Activated CD4-positive, alpha-beta T cell treated with anti-CD3 and anti-CD28 coated beads, Interleukin-2, amount 10 ng/mL, durations not matched to agents 7 days and 5 days (primary cell): ENCODE data around the gene KMT2D. TPM values are rescaled to one million over a fixed set of nuclear protein-coding genes. Genes with fewer than 3 reads are reported as not detected.

Experiments
- CTCF ChIA-PET: fragments of 350-600 bp; sonication (Branson Sonifier 250); formaldehyde crosslinking; loops from one replicate; lab custom pipeline; 2021; ENCODE audit warnings: antibody characterized with exemption; lab: Charles Lee
- POLR2A ChIA-PET: fragments of 350-600 bp; sonication (Branson Sonifier 250); formaldehyde crosslinking; loops from one replicate; lab custom pipeline; 2021; ENCODE audit warnings: antibody characterized with exemption; lab: Charles Lee
- DNase-seq: peaks from one replicate; pipeline ENCODE4 v3.0.0-alpha.2; 2020
- H3K27ac Mint-ChIP-seq: one replicate; pipeline ENCODE4 v1.8.0; 2021; ENCODE audit warnings: mild to moderate bottlenecking, moderate library complexity, mixed read lengths
- H3K27me3 Mint-ChIP-seq: one replicate; pipeline ENCODE4 v1.8.0; 2021; ENCODE audit warnings: mixed read lengths
- H3K36me3 Mint-ChIP-seq: one replicate; pipeline ENCODE4 v1.8.0; 2021; ENCODE audit warnings: low read depth, mixed read lengths
- H3K4me1 Mint-ChIP-seq: one replicate; pipeline ENCODE4 v1.8.0; 2021; ENCODE audit warnings: mixed read lengths
- H3K4me3 Mint-ChIP-seq: one replicate; pipeline ENCODE4 v1.8.0; 2021; ENCODE audit warnings: mild to moderate bottlenecking, moderate library complexity, mixed read lengths
- H3K9me3 Mint-ChIP-seq: one replicate; pipeline ENCODE4 v1.8.0; 2021; ENCODE audit warnings: mixed read lengths
- total RNA-seq, 2 experiments: library from RNA; stranded (reverse); gene quantifications; one replicate each; pipeline ENCODE4 v1.2.3, GENCODE V29; 2021

The KMT2D gene
- total RNA-seq, 2 experiments from 2014 or later: 97.9 to 116 TPM

DNA sequence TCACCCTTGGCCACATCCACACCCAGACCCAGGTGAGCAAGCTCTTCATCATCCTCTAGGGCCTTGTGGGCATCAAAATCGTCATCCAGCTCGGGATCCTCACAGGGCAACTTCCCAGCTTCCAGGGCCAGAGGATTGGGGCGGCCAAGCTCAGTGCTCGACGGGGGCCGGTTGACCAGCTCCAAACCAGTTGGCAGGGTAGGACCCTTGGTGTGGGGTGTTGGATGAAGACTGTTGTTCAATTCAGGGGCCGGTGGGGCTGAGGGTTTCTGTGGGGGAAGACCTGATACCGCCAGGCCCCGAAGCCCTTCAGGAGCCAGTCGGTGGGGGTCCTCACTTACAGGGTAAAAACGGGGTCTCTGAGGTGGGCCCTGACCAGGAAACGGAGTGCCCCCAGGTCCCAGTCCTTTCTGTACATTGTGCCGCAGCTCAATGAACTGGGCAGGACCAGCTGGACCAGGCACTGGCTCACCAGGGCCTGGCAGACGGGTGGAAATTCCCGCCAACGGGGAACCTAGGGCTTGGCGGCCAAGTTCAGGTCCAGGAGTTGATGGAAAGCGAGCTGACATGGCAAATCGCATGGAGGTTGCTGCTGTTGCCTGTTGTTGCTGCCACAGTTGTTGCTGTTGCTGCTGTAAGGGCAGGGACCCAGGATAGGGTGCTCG lies 22.2 kb downstream of the KMT2D start:
- H3K4me1 Mint-ChIP-seq: no peaks in the 10 kb centered on the region
- no peaks in the 10 kb centered on the region for H3K27me3 Mint-ChIP-seq
- CTCF ChIA-PET: interaction anchor here (0.7 to 1.5 kb wide), 4 partner anchors 10 to 61 kb away, joined by 3 to 5 read pairs (median 4); no protein-coding TSS in a partner anchor
- POLR2A ChIA-PET: no interaction called here
- no peak overlapping the region for H3K4me3 Mint-ChIP-seq
- no peak for DNase-seq
- no peak overlapping the region for H3K27ac Mint-ChIP-seq
- H3K9me3 Mint-ChIP-seq: no peaks in the 10 kb centered on the region
- peaks cover 49% of the 10 kb centered on the region for H3K36me3 Mint-ChIP-seq

GRCh38 chr12:49037947-49038237 lies 22.7 kb downstream of the KMT2D start:
- POLR2A ChIA-PET: no interaction called here
- no peaks in the 10 kb centered on the region for H3K27me3 Mint-ChIP-seq

DNA sequence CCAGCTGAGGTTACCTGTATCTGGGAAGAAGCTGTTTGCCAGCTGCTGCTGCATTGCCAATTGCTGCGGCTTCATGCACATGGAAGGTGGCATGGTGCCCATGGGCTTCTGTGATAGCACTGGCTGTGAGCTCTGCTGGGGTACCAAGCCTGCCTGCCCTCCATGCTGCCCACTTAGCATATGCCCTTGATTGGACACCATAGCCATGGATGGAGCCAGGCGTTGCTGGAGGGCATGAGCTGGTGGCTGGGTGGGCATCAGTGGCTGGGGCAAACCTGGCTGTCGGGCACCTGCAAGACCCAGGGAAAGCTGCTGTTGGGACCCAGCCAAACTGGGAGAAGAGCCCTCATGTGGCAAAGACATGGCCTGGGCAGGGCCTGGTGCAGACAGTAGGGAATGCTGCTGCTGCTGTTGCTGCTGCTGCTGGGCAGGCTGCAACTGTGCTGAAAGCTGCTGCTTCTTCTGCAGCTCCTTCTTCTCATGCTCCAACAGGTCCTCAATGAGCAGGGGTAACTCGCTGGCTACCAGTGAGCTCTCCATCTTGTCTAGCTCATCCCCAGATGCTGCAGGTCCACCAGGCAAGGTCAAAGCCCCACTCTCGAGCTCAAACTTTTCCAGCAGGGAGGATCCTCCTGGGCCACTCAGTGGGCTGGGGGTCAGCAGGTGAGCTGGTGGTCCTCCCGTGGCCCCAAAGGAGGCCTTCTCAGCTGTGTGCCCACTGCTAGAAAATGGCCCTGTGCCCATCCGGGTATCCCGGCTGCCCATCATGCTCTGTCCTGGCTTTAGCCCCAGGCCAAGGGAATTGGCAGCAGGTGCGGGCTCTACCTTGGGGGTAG lies 23.3 kb downstream of the KMT2D start:
- H3K27ac Mint-ChIP-seq: no peak overlapping the region
- CTCF ChIA-PET: interaction anchor here (0.8 to 1.5 kb wide), 12 partner anchors 8 to 184 kb away, joined by 3 to 7 read pairs (median 4); no protein-coding TSS in a partner anchor
- no peak overlapping the region for H3K4me3 Mint-ChIP-seq
- POLR2A ChIA-PET: no interaction called here
- H3K9me3 Mint-ChIP-seq: no peaks in the 10 kb centered on the region
- no peak for DNase-seq
- no peaks in the 10 kb centered on the region for H3K4me1 Mint-ChIP-seq
- H3K27me3 Mint-ChIP-seq: no peaks in the 10 kb centered on the region
- peaks cover 39% of the 10 kb centered on the region for H3K36me3 Mint-ChIP-seq

More at GRCh38 chr12:49037947-49038237, 22.7 kb downstream of the KMT2D start:
- no peak for DNase-seq
- CTCF ChIA-PET: interaction anchor here (0.7 to 1.5 kb wide), 7 partner anchors 8 to 60 kb away, joined by 3 to 5 read pairs (median 4); no protein-coding TSS in a partner anchor
- Mint-ChIP-seq H3K27ac (no peak overlapping the region), H3K4me3 (no peak overlapping the region), H3K36me3 (peaks cover 43% of the 10 kb centered on the region), H3K4me1 (no peaks in the 10 kb centered on the region), H3K9me3 (no peaks in the 10 kb centered on the region)

GRCh38 chr12:49036029-49036428 lies 24.6 kb downstream of the KMT2D start:
- Mint-ChIP-seq H3K27me3 (no peaks in the 10 kb centered on the region), H3K36me3 (peaks cover 32% of the 10 kb centered on the region), H3K4me3 (no peak overlapping the region), H3K9me3 (no peaks in the 10 kb centered on the region), H3K27ac (no peak overlapping the region), H3K4me1 (no peaks in the 10 kb centered on the region)
- POLR2A ChIA-PET: interaction anchor here (0.7 kb wide), 2 partner anchors 20 to 58 kb away, joined by 5 read pairs; no protein-coding TSS in a partner anchor
- DNase-seq: no peak
- CTCF ChIA-PET: interaction anchor here (1.1 to 1.6 kb wide), 6 partner anchors 8 to 197 kb away, joined by 3 to 7 read pairs (median 4); no protein-coding TSS in a partner anchor

DNA sequence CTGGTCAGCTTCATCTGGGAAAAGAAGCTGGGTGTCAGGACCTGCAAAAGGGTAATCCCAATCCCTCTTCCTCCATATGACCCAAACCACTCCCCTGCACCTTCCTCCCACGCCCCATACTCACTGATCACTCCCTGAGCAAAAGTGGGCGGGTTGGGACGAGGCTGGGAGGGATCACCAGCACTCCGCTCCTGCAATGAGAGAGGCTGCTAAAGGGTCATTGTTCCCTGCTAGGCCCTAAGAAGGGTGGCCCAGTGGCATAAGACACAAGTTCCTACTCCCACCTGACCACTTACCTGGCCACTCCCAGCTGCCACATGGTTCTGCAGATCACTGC lies 26.3 kb downstream of the KMT2D start:
- ChIA-PET CTCF (interaction anchor here (0.9 kb wide), 1 partner anchor 12 kb away, joined by 3 read pairs; no protein-coding TSS in a partner anchor), POLR2A (interaction anchor here (0.5 kb wide), 1 partner anchor 182 kb away, joined by 6 read pairs; the partner anchor contains the start of gene DDX23)
- no peak overlapping the region for H3K27ac Mint-ChIP-seq
- H3K4me1 Mint-ChIP-seq: peaks cover 3% of the 10 kb centered on the region
- peaks cover 27% of the 10 kb centered on the region for H3K36me3 Mint-ChIP-seq
- H3K9me3 Mint-ChIP-seq: no peaks in the 10 kb centered on the region
- no peak overlapping the region for H3K4me3 Mint-ChIP-seq
- no peaks in the 10 kb centered on the region for H3K27me3 Mint-ChIP-seq
- no peak for DNase-seq

DNA sequence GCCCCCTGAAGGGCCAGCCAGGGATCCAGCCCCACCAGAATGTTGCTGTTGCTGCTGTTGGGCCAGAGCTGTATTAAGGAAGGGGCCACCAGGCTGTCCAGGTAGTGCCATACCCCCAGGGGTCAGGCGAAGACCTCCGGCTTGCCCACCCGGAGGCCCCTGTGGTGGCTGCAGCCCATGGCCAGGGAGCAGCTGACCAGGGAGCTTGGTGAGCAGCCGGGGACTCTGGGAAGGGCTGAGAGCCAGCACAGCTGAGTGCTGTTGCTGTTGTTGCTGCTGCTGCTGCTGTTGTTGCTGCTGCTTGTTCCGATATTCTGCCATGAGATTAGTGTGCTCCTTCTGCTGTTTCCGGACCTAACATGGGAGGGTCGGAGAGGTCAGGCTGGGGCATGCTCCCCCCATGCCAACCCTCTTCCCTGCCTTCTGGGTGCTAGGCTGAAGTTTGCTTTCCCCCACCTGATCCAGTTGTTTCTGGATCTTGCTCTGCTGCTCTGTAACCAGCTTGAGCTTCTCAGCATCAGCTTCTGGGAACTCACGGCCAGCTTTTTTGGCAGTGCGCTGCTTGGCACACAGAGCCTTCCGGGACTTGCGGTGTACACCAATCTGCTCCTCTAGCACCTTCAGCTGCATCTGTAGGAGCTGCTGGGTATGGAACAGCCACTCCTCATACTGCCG lies 26.8 kb downstream of the KMT2D start:
- no peak overlapping the region for H3K27ac Mint-ChIP-seq
- no peaks in the 10 kb centered on the region for H3K9me3 Mint-ChIP-seq
- CTCF ChIA-PET: interaction anchor here (0.9 to 1.6 kb wide), 2 partner anchors 10 to 12 kb away, joined by 3 to 8 read pairs; no protein-coding TSS in a partner anchor
- POLR2A ChIA-PET: interaction anchor here (0.5 kb wide), 1 partner anchor 182 kb away, joined by 6 read pairs; the partner anchor contains the start of gene DDX23
- H3K36me3 Mint-ChIP-seq: peaks cover 26% of the 10 kb centered on the region
- H3K4me3 Mint-ChIP-seq: no peak overlapping the region
- no peaks in the 10 kb centered on the region for H3K27me3 Mint-ChIP-seq
- peaks cover 3% of the 10 kb centered on the region for H3K4me1 Mint-ChIP-seq
- DNase-seq: no peak

- DNase-seq: no peak
- CTCF ChIA-PET: interaction anchor here (1.6 kb wide), 1 partner anchor 11 kb away, joined by 8 read pairs; no protein-coding TSS in a partner anchor
- Mint-ChIP-seq H3K36me3 (peaks cover 24% of the 10 kb centered on the region), H3K27ac (peak overlapping the region; percentile 13), H3K4me3 (no peak overlapping the region), H3K9me3 (no peaks in the 10 kb centered on the region), H3K4me1 (peaks cover 3% of the 10 kb centered on the region), H3K27me3 (no peaks in the 10 kb centered on the region)
- POLR2A ChIA-PET: no interaction called here
Observed at GRCh38 chr12:49032679-49033447, 27.7 kb downstream of the KMT2D start.

GRCh38 chr12:49032276-49032675 lies 28.3 kb downstream of the KMT2D start:
- Mint-ChIP-seq H3K4me1 (peaks cover 3% of the 10 kb centered on the region), H3K27ac (no peak overlapping the region), H3K27me3 (no peaks in the 10 kb centered on the region), H3K4me3 (no peak overlapping the region), H3K36me3 (peaks cover 30% of the 10 kb centered on the region), H3K9me3 (no peaks in the 10 kb centered on the region)
- CTCF ChIA-PET: interaction anchor here (1.6 to 2.4 kb wide), 2 partner anchors 11 kb away, joined by 8 to 9 read pairs; no protein-coding TSS in a partner anchor
- no peak for DNase-seq
- POLR2A ChIA-PET: no interaction called here

DNA sequence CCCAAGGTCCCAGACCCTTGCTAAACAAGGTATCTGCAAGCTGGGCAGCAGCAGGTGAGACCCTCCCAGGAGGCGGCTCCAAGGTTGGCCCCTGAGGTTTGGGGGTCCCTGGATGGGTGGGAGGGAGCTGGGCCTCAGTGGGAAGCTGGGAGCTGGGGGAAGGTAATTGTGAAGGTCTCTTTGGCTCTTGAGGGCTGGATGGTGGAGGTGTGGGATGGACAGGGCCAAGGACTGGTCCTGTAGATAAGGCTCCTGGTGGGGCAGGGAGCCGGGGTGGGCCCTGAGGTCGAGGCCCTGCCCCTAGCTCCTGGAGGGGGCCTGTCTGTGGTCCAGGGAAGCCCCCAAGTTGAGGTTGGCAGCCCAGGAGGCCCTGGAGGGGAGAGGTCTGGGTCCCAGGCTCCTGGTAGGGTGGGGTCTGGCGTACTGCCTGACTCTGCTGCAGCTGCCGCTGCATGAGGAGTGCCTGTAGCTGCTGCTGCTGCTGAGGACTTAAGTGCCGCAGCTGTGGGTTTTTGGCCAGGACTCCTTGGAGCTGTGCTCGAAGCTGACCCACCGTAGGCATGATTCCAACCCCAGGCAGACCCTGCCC lies 28.9 kb downstream of the KMT2D start:
- DNase-seq: no peak
- Mint-ChIP-seq H3K4me1 (peaks cover 3% of the 10 kb centered on the region), H3K27ac (no peak overlapping the region), H3K4me3 (no peak overlapping the region), H3K36me3 (peaks cover 29% of the 10 kb centered on the region), H3K27me3 (no peaks in the 10 kb centered on the region), H3K9me3 (no peaks in the 10 kb centered on the region)
- CTCF ChIA-PET: interaction anchor here (1.7 to 2.4 kb wide), 2 partner anchors 12 to 34 kb away, joined by 5 to 9 read pairs; no protein-coding TSS in a partner anchor
- POLR2A ChIA-PET: no interaction called here

GRCh38 chr12:49030714-49031572 lies 29.7 kb downstream of the KMT2D start:
- H3K27me3 Mint-ChIP-seq: no peaks in the 10 kb centered on the region
- POLR2A ChIA-PET: no interaction called here
- H3K36me3 Mint-ChIP-seq: peaks cover 26% of the 10 kb centered on the region
- no peak overlapping the region for H3K27ac Mint-ChIP-seq
- DNase-seq: no peak
- H3K4me3 Mint-ChIP-seq: no peak overlapping the region
- CTCF ChIA-PET: interaction anchor here (1.3 to 2.6 kb wide), 4 partner anchors 11 to 43 kb away, joined by 5 to 11 read pairs (median 7); no protein-coding TSS in a partner anchor
- H3K9me3 Mint-ChIP-seq: no peaks in the 10 kb centered on the region
- H3K4me1 Mint-ChIP-seq: peaks cover 3% of the 10 kb centered on the region

DNA sequence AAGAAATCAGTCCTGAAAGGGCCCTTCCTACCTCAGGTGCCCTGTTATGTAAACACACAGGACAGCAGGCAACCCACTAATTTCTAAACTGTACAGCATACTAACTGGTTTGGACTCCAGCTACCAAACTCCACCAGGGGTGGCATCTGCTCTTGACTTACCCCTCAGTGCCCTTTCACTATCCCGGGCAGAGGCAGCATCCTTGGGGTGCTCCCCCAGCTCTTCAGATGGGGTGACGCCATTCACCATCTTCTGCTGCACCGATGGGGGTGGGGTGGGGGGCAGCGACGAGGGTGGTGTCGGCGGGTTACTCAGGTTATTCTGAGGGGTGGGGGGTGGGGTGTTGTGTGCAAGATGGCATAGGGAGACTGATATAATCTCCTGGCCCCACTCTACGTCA lies 30.5 kb downstream of the KMT2D start:
- Mint-ChIP-seq H3K4me1 (peaks cover 3% of the 10 kb centered on the region), H3K9me3 (no peaks in the 10 kb centered on the region), H3K4me3 (no peak overlapping the region), H3K27ac (no peak overlapping the region), H3K27me3 (no peaks in the 10 kb centered on the region), H3K36me3 (peaks cover 30% of the 10 kb centered on the region)
- CTCF ChIA-PET: interaction anchor here (0.9 to 2.6 kb wide), 6 partner anchors 10 to 53 kb away, joined by 3 to 11 read pairs (median 5); no protein-coding TSS in a partner anchor
- DNase-seq: no peak
- POLR2A ChIA-PET: no interaction called here
